GM19467 (cell line): ENCODE results near the gene TFG.

Experiments
- ATAC-seq: cut with Tn5 transposase; IDR thresholded peaks from one replicate; pipeline ENCODE4 v1.9.1; 2021; ENCODE audit warnings: mild to moderate bottlenecking, moderate library complexity; ENCODE audit not compliant: unreplicated experiment

Gene TFG

GRCh38 chr3:100753846-100754245, 44.6 kb downstream of the TFG start:
- no peak for ATAC-seq

DNA sequence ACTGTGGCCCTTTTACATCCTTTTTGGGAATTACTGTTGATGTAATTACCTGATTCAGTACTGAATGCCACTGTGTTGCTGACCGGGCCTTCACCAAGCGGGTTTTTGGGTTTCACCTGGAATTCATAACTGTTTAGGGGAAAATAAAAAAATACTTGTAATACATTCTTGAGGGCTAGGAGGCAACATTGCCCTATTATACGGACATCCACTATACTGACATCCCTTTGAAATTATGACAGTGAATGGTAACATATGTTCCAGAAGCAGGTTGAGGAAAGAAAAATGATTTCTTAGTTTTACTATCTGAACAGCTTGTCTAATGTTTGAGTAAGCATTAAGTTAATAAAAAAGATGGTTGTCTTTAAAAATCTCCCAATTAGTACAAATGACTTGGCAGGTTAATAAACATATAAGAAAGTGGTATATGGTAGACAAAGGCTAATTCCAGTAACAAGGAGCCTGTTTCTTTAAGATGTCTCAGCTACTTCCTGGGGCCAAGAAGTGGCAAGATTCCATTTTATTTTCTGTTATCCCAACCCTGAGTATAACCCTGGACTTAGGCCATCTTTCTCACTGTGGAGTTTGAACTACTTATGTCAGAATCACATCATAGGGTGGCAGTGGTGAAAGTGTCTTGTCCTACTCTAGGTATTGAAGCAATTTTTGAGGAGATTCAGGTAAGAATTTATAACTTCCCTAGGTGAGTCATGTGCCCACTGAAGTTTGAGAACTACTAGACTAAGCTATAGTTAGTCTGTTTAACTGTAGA, 45.5 kb downstream of the TFG start:
- no peak for ATAC-seq

DNA sequence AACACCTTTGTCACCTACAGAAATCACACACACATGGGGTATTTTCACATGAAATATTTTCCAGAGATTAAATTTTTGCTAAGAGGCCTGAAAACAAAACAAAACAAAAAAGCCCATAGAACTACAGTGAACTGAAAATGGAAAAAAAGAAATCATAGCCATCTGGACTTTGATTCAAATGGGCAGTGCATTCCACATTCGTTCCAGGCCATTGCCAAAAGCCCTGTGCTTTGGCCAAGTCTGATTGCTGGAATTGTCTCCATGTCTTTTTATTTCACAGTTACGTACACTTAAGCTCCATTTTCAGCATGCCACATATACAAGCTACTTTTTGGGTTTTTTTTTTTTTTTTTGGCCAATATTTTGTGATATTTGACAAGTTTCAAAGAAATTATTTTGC, 47.1 kb downstream of the TFG start:
- no peak for ATAC-seq

DNA sequence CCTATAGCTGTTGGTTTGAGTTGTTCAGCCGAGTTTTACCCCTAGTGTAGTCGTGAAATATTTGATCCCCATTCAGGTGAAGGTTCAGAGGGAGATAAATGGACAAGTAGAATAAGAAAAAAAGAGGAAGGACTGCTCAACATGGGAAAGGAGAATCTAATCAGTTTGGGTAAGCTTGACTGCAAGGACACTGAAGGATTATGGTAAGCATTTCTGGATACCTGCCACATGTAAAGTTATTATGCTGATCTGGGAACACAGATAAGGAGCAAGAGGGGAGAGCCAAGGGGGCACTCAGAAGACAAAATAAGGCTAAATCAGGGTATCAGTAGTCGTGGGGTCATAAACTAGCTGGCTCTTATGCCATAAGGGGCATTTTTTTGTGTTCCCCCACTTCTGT, 49.9 kb downstream of the TFG start:
- no peak for ATAC-seq

DNA sequence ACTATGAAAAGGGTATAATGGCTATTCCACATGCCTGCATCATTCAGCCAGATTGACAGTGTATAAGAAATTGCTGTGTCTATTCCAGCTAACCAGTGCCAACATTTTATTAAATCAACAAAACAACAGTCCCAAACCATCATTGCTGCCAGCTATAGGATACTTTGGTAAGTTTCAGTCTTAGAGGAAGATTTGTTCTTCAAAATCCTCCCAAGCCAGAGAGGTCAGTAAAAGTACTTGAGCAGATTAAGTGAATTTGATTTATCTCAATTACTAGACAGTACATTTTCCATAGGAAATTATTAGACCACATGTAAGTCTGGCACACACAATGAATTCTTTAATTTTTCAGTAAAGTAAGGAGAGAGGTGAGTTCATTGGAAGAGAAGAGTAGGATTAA, 50.7 kb downstream of the TFG start:
- ATAC-seq: no peak

DNA sequence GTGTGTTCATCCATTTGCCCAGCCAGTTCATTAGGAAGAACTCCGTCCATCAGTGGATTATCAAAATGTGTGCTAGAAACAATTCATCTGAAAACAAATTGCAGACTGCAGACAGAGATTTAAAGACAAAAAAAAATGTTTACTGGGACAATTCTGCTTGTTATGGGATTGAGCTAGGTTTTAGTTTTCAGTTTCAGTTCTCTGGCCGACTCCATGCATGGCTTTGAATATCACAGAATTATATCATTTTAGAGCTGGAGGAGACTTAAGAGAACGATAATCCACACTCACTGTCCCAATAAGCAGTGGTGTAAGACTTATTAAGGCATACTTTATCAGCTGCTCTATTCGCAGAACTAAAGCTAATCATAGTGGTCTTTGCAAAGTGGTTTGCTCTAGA, 51.1 kb downstream of the TFG start:
- no peak for ATAC-seq

- peak; percentile 78 for ATAC-seq
Measured at GRCh38 chr3:100761211-100761942, 52.1 kb downstream of the TFG start.

DNA sequence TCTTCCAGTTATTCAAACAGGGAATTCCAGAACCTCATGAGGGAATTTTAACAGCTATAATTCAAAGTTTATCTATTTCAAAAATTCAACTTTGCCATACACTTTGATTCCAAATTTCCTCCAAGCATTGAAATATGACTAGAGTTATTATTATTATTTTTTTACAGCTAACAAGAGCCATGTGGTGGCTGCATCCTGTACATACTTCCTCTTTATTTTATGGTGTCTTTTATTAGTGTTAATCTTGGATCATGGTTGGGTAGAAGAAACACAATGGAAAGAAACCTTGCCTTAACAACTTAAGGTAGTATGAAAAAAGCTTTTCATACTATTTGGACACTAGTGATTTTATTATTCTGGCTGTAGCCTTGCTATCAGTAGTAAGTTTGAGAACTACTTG, 52.7 kb downstream of the TFG start:
- ATAC-seq: no peak

- no peak for ATAC-seq
Measured at GRCh38 chr3:100765437-100765975, 56.2 kb downstream of the TFG start.

- ATAC-seq: no peak
Measured at GRCh38 chr3:100766069-100766468, 56.8 kb downstream of the TFG start.

DNA sequence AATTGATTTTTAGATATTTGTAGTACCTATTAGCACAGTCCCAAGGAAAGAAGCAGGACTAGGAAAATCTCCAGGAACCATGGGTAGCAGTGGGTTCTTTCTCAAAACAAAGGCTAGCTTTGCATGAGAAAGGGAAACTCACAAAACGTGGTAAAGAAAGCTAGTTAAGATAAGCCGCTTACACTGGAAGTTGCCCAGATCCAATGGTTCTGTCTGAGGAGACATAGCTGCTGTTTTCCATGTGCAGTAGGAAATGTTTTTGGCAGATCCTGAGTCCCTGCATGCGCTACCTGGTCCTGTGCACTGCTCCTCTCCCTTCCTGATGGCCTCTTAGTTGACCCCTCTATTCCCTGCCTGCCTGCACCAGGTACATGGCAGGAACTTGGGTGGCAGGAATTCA, 60.4 kb downstream of the TFG start:
- ATAC-seq: no peak

GRCh38 chr3:100775226-100775625, 65.9 kb downstream of the TFG start:
- ATAC-seq: no peak

- no peak for ATAC-seq
Measured at GRCh38 chr3:100775669-100776068, 66.4 kb downstream of the TFG start.

DNA sequence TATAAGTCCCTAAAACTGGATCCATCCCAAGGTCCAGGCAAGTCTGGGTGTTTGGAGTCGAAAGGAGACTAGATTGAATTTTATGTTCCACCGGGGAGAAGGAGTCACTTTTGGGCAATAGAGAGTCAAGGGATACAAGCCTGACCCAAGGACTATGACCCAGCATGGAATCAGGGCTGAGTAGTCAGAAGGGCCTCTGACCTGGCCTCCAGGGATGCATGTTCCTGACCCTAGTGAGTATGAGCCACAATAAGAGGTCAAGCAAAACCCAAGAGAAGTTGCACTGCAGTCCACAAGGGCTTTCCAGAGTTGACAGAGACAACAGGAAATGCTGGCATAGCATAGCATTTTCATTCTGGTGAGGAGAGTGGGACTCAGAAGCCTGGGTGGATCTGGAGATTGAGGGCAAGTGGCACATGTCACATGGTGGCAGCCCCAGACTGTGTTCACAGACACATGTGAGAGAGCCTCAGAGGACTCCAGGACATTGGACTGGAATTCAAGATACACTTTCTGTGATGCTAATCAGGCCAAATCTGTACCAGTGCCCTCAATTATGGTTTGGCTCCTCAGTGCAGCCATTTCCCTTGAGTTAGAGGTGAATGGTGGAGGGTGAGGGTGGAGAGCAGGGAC, 66.9 kb downstream of the TFG start:
- no peak for ATAC-seq

DNA sequence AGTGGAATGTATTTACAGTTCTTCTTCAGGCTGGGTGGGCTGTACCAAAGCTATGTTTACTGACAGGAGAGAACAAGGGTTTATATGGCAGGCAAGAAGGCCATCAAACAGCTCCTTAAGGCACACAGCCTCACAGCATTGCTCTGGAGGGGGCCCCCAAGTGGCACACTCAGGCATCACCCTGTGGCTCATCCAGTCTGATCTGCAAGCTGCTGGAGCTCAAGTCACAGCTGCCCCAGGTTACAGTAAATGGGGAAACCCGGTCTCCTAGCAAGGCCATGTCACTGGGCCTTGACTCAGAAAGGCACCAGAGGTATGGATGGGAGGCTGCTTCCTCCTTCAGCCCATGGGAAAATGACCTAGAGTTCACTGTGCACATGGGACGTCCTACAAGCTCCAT, 67.5 kb downstream of the TFG start:
- ATAC-seq: no peak

- no peak for ATAC-seq
Measured at GRCh38 chr3:100777271-100777670, 68.0 kb downstream of the TFG start.

GRCh38 chr3:100779480-100779879, 70.2 kb downstream of the TFG start:
- ATAC-seq: no peak

- no peak for ATAC-seq
Measured at GRCh38 chr3:100780071-100780622, 70.9 kb downstream of the TFG start.

DNA sequence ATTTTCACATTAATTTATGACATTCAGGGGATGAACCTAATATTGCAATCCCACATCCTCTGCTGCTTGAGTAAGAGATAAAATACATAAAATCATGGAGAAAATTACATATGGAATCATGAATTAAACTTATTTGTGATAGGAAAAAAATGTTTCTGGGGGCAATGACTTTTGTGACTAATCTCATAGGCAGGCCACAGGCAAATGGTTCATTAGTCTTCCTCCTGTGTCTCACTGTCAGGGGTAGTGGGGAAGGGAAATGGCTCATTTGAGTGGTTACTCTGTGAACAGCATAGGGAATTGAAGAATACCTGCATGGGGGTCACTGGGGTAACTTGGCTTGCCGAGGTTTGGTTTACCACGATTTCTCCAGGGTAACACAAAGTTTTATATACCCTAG, 72.0 kb downstream of the TFG start:
- no peak for ATAC-seq

DNA sequence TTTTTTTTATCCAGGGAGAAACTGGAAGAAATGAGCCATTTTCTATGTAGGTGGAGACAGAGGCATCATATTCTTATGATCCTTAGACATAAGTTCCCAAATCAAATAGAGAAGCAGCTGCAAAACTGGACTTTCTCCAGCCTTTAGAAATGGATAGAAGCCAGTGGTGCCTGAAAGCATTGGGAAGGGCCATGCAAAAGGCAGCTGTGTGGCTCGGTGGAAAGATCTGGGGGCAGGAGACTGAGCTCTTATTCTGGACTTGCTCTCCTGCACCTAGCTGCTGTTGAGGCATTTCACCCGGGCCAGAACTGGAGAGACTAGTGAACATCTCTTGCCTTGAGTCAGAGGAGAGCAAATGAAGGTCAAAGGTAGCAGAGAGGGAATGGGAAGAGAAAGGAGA, 73.1 kb downstream of the TFG start:
- no peak for ATAC-seq

DNA sequence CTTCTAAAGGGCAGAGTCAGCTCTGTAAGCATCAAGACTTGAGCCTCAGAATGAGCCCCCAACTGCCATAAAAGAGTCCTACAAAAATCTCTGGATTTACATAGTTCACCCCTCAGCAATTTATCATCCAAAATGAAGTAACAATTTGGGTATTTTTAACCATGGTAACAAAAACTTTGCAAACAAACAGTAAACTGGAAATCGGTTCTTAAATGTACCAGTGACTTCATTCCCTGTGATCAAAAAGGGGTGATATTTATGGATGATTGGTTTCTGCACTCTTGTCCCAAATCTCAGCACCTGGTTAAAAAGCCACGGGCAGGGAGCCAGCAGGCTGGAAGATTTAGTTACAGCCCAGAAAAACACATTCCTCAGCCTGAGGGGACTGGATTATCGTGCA, 73.6 kb downstream of the TFG start:
- no peak for ATAC-seq

GRCh38 chr3:100783619-100784018, 74.3 kb downstream of the TFG start:
- no peak for ATAC-seq
